B cell (primary cell): ENCODE measurements around the gene LEMD1. TPM values are rescaled to one million over a fixed set of nuclear protein-coding genes. Genes with fewer than 3 reads are reported as not detected.

Source experiments
- ATAC-seq: fragments of 200-7000 bp; cut with Tn5 transposase; one replicate; pipeline ENCODE4 v1.10.0; 2021; ENCODE audit warnings: low read depth, mild to moderate bottlenecking, moderate number of reproducible peaks, moderate library complexity
- CTCF ChIA-PET: fragments of 350-600 bp; sonication (Branson Sonifier 250); formaldehyde crosslinking; loops from one replicate; lab custom pipeline; 2021; ENCODE audit warnings: antibody characterized with exemption, inconsistent platforms; lab: Charles Lee
- POLR2A ChIA-PET: fragments of 350-600 bp; sonication (Branson Sonifier 250); formaldehyde crosslinking; loops from one replicate; lab custom pipeline; 2021; ENCODE audit warnings: antibody characterized with exemption; lab: Charles Lee
- DNase-seq: peaks from one replicate; pipeline ENCODE4 v3.0.0; 2013
- H2AFZ ChIP-seq: 2 replicates; pipeline ENCODE4 v1.6.1; 2012; ENCODE audit warnings: mild to moderate bottlenecking, low read depth, low read length; ENCODE audit not compliant: insufficient read depth, poor library complexity, severe bottlenecking
- H3K27ac ChIP-seq, 2 donors: 1 replicate in 1 of 2; 2 replicates in 1 of 2; pipeline ENCODE4 v1.5.1; 2012 to 2013; ENCODE audit warnings: low read length in 2 of 2, mild to moderate bottlenecking in 2 of 2, moderate library complexity in 1 of 2
- H3K27me3 ChIP-seq, 4 experiments: fragments of 200-600 bp in 1 of 4; sonication (generic) in 1 of 4; replicated peaks in 1 of 4; 1 replicate in 2 of 4; 2 replicates in 2 of 4; pipeline versions ENCODE4 v1.6.1 to v1.7.0; 2013 to 2016; ENCODE audit warnings: low read length in 3 of 4, mild to moderate bottlenecking in 2 of 4, mixed read lengths in 1 of 4, moderate library complexity in 1 of 4; ENCODE audit not compliant: insufficient read depth in 4 of 4, control insufficient read depth in 3 of 4; ENCODE audit errors: control extremely low read depth in 1 of 4
- H3K36me3 ChIP-seq, 2 experiments: replicated peaks in 1 of 2; 1 replicate in 1 of 2; 2 replicates in 1 of 2; pipeline versions ENCODE4 v1.6.1 to v1.7.1; 2013; ENCODE audit warnings: low read length in 1 of 2; ENCODE audit not compliant: insufficient read depth in 2 of 2, control insufficient read depth in 1 of 2; ENCODE audit errors: control extremely low read depth in 1 of 2, extremely low read depth in 1 of 2
- H3K4me1 ChIP-seq, 2 donors: fragments of 200-600 bp in 1 of 2; sonication (generic) in 1 of 2; 1 replicate in 1 of 2; 2 replicates in 1 of 2; pipeline versions ENCODE4 v1.5.1 to v1.6.1; 2013 to 2017; ENCODE audit warnings: low read length in 2 of 2; ENCODE audit not compliant: control insufficient read depth in 2 of 2, insufficient read depth in 2 of 2
- H3K4me2 ChIP-seq: replicated peaks from 2 replicates; pipeline ENCODE3; 2012; ENCODE audit warnings: mild to moderate bottlenecking, low read depth, low read length; ENCODE audit not compliant: poor library complexity, severe bottlenecking
- H3K4me3 ChIP-seq, 5 experiments: fragments of 200-600 bp in 1 of 5; sonication (generic) in 1 of 5; 1 replicate in 3 of 5; 2 replicates in 2 of 5; pipeline versions ENCODE4 v1.5.1 to v1.7.0; 2011 to 2016; ENCODE audit warnings: low read length in 4 of 5, mild to moderate bottlenecking in 4 of 5, low read depth in 2 of 5, control low read depth in 1 of 5, moderate library complexity in 1 of 5; ENCODE audit not compliant: insufficient read depth in 1 of 5; ENCODE audit errors: control extremely low read depth in 1 of 5, extremely low read depth in 1 of 5
- H3K79me2 ChIP-seq: fragments of 200-600 bp; sonication (generic); one replicate; pipeline ENCODE4 v1.6.0; 2016; ENCODE audit warnings: low read length; ENCODE audit not compliant: control insufficient read depth, insufficient read depth
- H3K9ac ChIP-seq: fragments of 200-600 bp; sonication (generic); 2 replicates; pipeline ENCODE4 v1.6.1; 2017; ENCODE audit warnings: mild to moderate bottlenecking, low read length, moderate library complexity
- H3K9me3 ChIP-seq, 3 donors: one replicate each; pipeline versions ENCODE4 v1.6.1 to v1.7.1; 2013; ENCODE audit warnings: low read length in 2 of 3; ENCODE audit not compliant: control insufficient read depth in 2 of 3, insufficient read depth in 1 of 3; ENCODE audit errors: control extremely low read depth in 1 of 3
- H4K20me1 ChIP-seq: 2 replicates; pipeline ENCODE4 v1.6.0; 2012; ENCODE audit warnings: mild to moderate bottlenecking, low read length; ENCODE audit not compliant: insufficient read depth, control insufficient read depth, poor library complexity, severe bottlenecking
- H3K27ac Mint-ChIP-seq: one replicate; pipeline ENCODE4 v1.8.0; 2021; ENCODE audit warnings: mixed read lengths
- H3K27me3 Mint-ChIP-seq: one replicate; pipeline ENCODE4 v1.8.0; 2021; ENCODE audit warnings: mixed read lengths
- H3K4me1 Mint-ChIP-seq: one replicate; pipeline ENCODE4 v1.8.0; 2021; ENCODE audit warnings: mixed read lengths
- H3K4me3 Mint-ChIP-seq: one replicate; pipeline ENCODE4 v1.8.0; 2021; ENCODE audit warnings: mixed read lengths
- H3K9me3 Mint-ChIP-seq: one replicate; pipeline ENCODE4 v1.8.0; 2022; ENCODE audit warnings: mixed read lengths; ENCODE audit not compliant: insufficient read depth
- CTCF ChIP-seq: fragments of 200-600 bp; IDR thresholded peaks from one replicate; pipeline ENCODE4 v1.8.0; 2022; ENCODE audit warnings: antibody characterized with exemption, mild to moderate bottlenecking
- EZH2 ChIP-seq: IDR thresholded peaks from 2 replicates; pipeline ENCODE4 v1.6.1; 2012; ENCODE audit warnings: borderline replicate concordance, low read depth, mild to moderate bottlenecking, moderate library complexity, low read length; ENCODE audit not compliant: insufficient read depth, poor library complexity, severe bottlenecking
- WGBS: methylation state at CpG from one replicate; pipeline ENCODE4 v1.1.5; 2013; ENCODE audit warnings: missing lambda C conversion rate; ENCODE audit not compliant: insufficient coverage; 5-methylcytosine and 5-hydroxymethylcytosine counted together
- intact Hi-C: fragments of 100-400 bp; cut with micrococcal nuclease; formaldehyde crosslinking; loops from one replicate; pipeline ENCODE4 v1.10.0; 2022
- polyA plus RNA-seq: library from polyadenylated mRNA; depleted of rRNA; stranded (reverse); fragments of >200 nt; gene quantifications from 2 replicates; pipeline ENCODE4 v1.2.3, GENCODE V29; 2012
- total RNA-seq, 2 donors: library from RNA; stranded (reverse); fragments of 120-200 nt in 1 of 2; gene quantifications; 1 replicate in 1 of 2; 2 replicates in 1 of 2; pipeline versions ENCODE4 v1.2.3 to v1.2.4, GENCODE V29; 2013 to 2022

Gene LEMD1
- total and polyA plus RNA-seq, 2 donors (not counting 1 experiment from before 2014, with no cell fraction given): 0.57 TPM; not detected in 1

GRCh38 chr1:205354259-205355074, 67.4 kb downstream of the LEMD1 start:
- ChIA-PET POLR2A (interaction anchor here (0.5 to 1.3 kb wide), 2 partner anchors 69 to 131 kb away, joined by 5 to 7 read pairs; no protein-coding TSS in a partner anchor), CTCF (interaction anchor here (0.6 to 6.0 kb wide), 57 partner anchors 8 to 323 kb away, joined by 3 to 115 read pairs (median 4); partner anchors contain the start of genes BLACAT1 and NUAK2)
- WGBS: 90% methylated on average over 1 of the region's 5 CpGs
- H4K20me1 ChIP-seq: no peaks in the 10 kb centered on the region
- no peak overlapping the region for H2AFZ ChIP-seq
- H3K4me3 Mint-ChIP-seq: no peak overlapping the region
- H3K27me3 Mint-ChIP-seq: peaks cover 19% of the 10 kb centered on the region
- no peaks in the 10 kb centered on the region for H3K36me3 ChIP-seq
- H3K9me3 Mint-ChIP-seq: no peaks in the 10 kb centered on the region
- DNase-seq (peak; percentile 78), ATAC-seq (peak; percentile 58)
- peaks cover 0 to 4% (median 0%) of the 10 kb centered on the region in 4 experiments for H3K27me3 ChIP-seq
- H3K4me3 ChIP-seq: no peak overlapping the region
- no peak overlapping the region for H3K9ac ChIP-seq
- intact Hi-C loops: loop anchor here (1.0 to 2.0 kb wide), 6 partner anchors 20 to 303 kb away; no protein-coding TSS in a partner anchor
- H3K79me2 ChIP-seq: no peaks in the 10 kb centered on the region
- no peak overlapping the region for H3K4me2 ChIP-seq
- no peaks in the 10 kb centered on the region for H3K9me3 ChIP-seq
- no peak overlapping the region for H3K27ac Mint-ChIP-seq
- TF ChIP-seq CTCF (peak; percentile 95), EZH2 (no peak)
- no peak overlapping the region for H3K27ac ChIP-seq
- peaks cover 15 to 20% of the 10 kb centered on the region in 2 donors for H3K4me1 ChIP-seq
- H3K4me1 Mint-ChIP-seq: peaks cover 28% of the 10 kb centered on the region
